ENCODE results near the gene CDNF. TPM values are rescaled to one million over a fixed set of nuclear protein-coding genes. Genes with fewer than 3 reads are reported as not detected.

CDNF gene
- total RNA-seq, 1 donor from 2014 or later = 1.3 TPM

GRCh38 chr10:14838582-14839304 lies 906 bp upstream of the CDNF start:
- peak; percentile 71 for DNase-seq (ENCODE audit: extremely low spot score, unreplicated experiment)
- TF ChIP-seq CTCF (conservative IDR thresholded peaks at IDR 0.05) = no peak
- H3K4me3 Mint-ChIP-seq = peak overlapping the region; percentile 97
- H3K4me1 Mint-ChIP-seq (ENCODE audit: unreplicated experiment) = peaks cover 22% of the 10 kb centered on the region
- peak overlapping the region; percentile 98 for H3K27ac Mint-ChIP-seq
- no peaks in the 10 kb centered on the region for H3K27me3 Mint-ChIP-seq
- no peaks in the 10 kb centered on the region for H3K9me3 Mint-ChIP-seq
- peaks cover 4% of the 10 kb centered on the region for H3K36me3 Mint-ChIP-seq

GRCh38 chr10:14837003-14837756 lies 657 bp downstream of the CDNF start:
- Mint-ChIP-seq H3K36me3 (peaks cover 7% of the 10 kb centered on the region), H3K9me3 (no peaks in the 10 kb centered on the region), H3K27me3 (no peaks in the 10 kb centered on the region), H3K4me3 (peak overlapping the region; percentile 97), H3K27ac (peak overlapping the region; percentile 98), H3K4me1 (ENCODE audit: unreplicated experiment) (peaks cover 22% of the 10 kb centered on the region)
- no peak for TF ChIP-seq CTCF (conservative IDR thresholded peaks at IDR 0.05)
- no peak for DNase-seq (ENCODE audit: extremely low spot score, unreplicated experiment)

- TF ChIP-seq CTCF (conservative IDR thresholded peaks at IDR 0.05) = no peak
- peaks cover 22% of the 10 kb centered on the region for H3K4me1 Mint-ChIP-seq (ENCODE audit: unreplicated experiment)
- no peaks in the 10 kb centered on the region for H3K9me3 Mint-ChIP-seq
- no peak for DNase-seq (ENCODE audit: extremely low spot score, unreplicated experiment)
- H3K4me3 Mint-ChIP-seq = peak overlapping the region; percentile 32
- H3K36me3 Mint-ChIP-seq = peaks cover 11% of the 10 kb centered on the region
- no peaks in the 10 kb centered on the region for H3K27me3 Mint-ChIP-seq
- no peak overlapping the region for H3K27ac Mint-ChIP-seq
Observed at GRCh38 chr10:14836208-14836607, 1.6 kb downstream of the CDNF start.

GRCh38 chr10:14833106-14833505 lies 4.7 kb downstream of the CDNF start:
- Mint-ChIP-seq H3K27ac (no peak overlapping the region), H3K4me3 (no peak overlapping the region), H3K9me3 (no peaks in the 10 kb centered on the region), H3K36me3 (peaks cover 7% of the 10 kb centered on the region), H3K4me1 (ENCODE audit: unreplicated experiment) (peaks cover 17% of the 10 kb centered on the region), H3K27me3 (no peaks in the 10 kb centered on the region)
- no peak for DNase-seq (ENCODE audit: extremely low spot score, unreplicated experiment)
- no peak for TF ChIP-seq CTCF (conservative IDR thresholded peaks at IDR 0.05)

- Mint-ChIP-seq H3K27me3 (peaks cover 13% of the 10 kb centered on the region), H3K27ac (no peak overlapping the region), H3K4me3 (no peak overlapping the region), H3K4me1 (ENCODE audit: unreplicated experiment) (peaks cover 8% of the 10 kb centered on the region), H3K36me3 (no peaks in the 10 kb centered on the region), H3K9me3 (no peaks in the 10 kb centered on the region)
- no peak for TF ChIP-seq CTCF (conservative IDR thresholded peaks at IDR 0.05)
- DNase-seq (ENCODE audit: extremely low spot score, unreplicated experiment) = no peak
Observed at GRCh38 chr10:14826076-14826829, 11.6 kb downstream of the CDNF start.
